ENCODE data around the gene FAM43B. TPM values are rescaled to one million over a fixed set of nuclear protein-coding genes. Genes with fewer than 3 reads are reported as not detected.

Gene FAM43B
- total RNA-seq, 2 experiments from 2014 or later, result not detected

GRCh38 chr1:20586953-20587660, 34.7 kb downstream of the FAM43B start:
- Mint-ChIP-seq H3K36me3 (ENCODE audit: low read depth) (no peaks in the 10 kb centered on the region), H3K27me3 (ENCODE audit: low read depth) (peaks cover 52% of the 10 kb centered on the region), H3K27ac (no peak overlapping the region), H3K4me1 (ENCODE audit: low read depth) (peaks cover 9% of the 10 kb centered on the region), H3K9me3 (no peaks in the 10 kb centered on the region), H3K4me3 (no peak overlapping the region)
- no peak for DNase-seq
- intact Hi-C loops (cut with micrococcal nuclease), result no loop called here
- CTCF ChIA-PET, result no interaction called here

GRCh38 chr1:20587661-20588053, 35.3 kb downstream of the FAM43B start:
- CTCF ChIA-PET, result no interaction called here
- Mint-ChIP-seq H3K27me3 (ENCODE audit: low read depth) (peaks cover 56% of the 10 kb centered on the region), H3K4me3 (no peak overlapping the region), H3K27ac (no peak overlapping the region), H3K9me3 (no peaks in the 10 kb centered on the region), H3K36me3 (ENCODE audit: low read depth) (no peaks in the 10 kb centered on the region), H3K4me1 (ENCODE audit: low read depth) (peaks cover 9% of the 10 kb centered on the region)
- DNase-seq, result no peak
- intact Hi-C loops (cut with micrococcal nuclease), result no loop called here

DNA sequence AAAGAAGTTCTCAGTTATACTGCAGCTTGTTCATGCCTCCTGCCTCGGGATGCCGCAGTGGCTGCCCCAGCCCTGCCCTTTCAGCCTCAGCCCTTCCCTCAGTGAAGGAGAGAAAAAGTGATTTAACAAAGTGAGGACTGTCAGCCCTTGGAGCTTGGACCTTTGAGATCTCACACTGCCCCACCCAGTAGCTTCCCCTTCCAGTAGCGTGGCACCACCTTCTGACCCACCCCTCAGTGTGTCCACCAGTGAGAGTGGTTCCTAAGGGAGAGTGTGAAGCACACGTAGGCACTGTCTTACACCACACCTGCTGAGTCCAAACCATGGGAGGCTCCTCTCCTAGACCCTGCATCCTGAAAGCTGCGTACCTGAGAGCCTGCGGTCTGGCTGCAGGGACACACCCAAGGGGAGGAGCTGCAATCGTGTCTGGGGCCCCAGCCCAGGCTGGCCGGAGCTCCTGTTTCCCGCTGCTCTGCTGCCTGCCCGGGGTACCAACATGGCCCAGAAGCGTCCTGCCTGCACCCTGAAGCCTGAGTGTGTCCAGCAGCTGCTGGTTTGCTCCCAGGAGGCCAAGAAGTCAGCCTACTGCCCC, 36.4 kb downstream of the FAM43B start, which contains the start of gene CDA:
TSS of gene CDA (plus strand) at position 464 of the 592 bp plus-strand sequence. CDS start at position 497, 33 bp downstream.
- H3K27me3 Mint-ChIP-seq (ENCODE audit: low read depth), result peaks cover 60% of the 10 kb centered on the region
- no peaks in the 10 kb centered on the region for H3K9me3 Mint-ChIP-seq
- H3K4me3 Mint-ChIP-seq, result no peak within 1 kb of the TSS
- CTCF ChIA-PET, result no interaction called here
- no peak within 1 kb of the TSS for H3K27ac Mint-ChIP-seq
- H3K4me1 Mint-ChIP-seq (ENCODE audit: low read depth), result peaks cover 9% of the 10 kb centered on the region
- intact Hi-C loops (cut with micrococcal nuclease), result no loop called here
- no peak for DNase-seq
- H3K36me3 Mint-ChIP-seq (ENCODE audit: low read depth), result no peaks in the 10 kb centered on the region

- H3K4me1 Mint-ChIP-seq (ENCODE audit: low read depth), result peaks cover 9% of the 10 kb centered on the region
- no peaks in the 10 kb centered on the region for H3K36me3 Mint-ChIP-seq (ENCODE audit: low read depth)
- no peak overlapping the region for H3K4me3 Mint-ChIP-seq
- DNase-seq, result no peak
- CTCF ChIA-PET, result interaction anchor here (0.6 kb wide), 2 partner anchors 167 to 629 kb away, joined by 3 read pairs; no protein-coding TSS in a partner anchor
- no peak overlapping the region for H3K27ac Mint-ChIP-seq
- H3K9me3 Mint-ChIP-seq, result no peaks in the 10 kb centered on the region
- peaks cover 56% of the 10 kb centered on the region for H3K27me3 Mint-ChIP-seq (ENCODE audit: low read depth)
- intact Hi-C loops (cut with micrococcal nuclease), result no loop called here
These were observed 37.2 kb downstream of the FAM43B start for GRCh38 chr1:20589331-20590278.

DNA sequence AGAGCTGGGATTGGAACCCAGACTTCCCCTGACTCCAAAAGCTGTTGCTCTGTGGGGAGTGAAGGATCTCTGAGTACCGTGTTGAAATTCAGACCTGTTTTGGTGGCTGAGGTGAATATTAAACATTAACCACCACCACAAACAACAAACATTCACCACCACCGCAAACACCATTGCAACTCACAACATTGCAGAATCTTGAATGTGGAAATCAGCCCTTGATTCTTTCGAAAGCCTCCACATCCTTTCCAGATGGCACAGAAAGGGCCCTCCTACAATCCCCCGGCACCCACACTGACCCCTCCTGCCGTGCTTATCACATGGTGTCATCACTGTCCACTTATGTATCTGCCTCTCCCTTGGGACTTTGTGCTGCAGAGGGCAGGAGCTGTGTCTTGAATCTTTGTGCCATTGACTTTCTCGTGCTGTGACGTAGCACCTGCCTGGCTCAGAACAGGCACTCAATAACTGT, 38.0 kb downstream of the FAM43B start:
- CTCF ChIA-PET, result interaction anchor here (0.6 kb wide), 1 partner anchor 166 kb away, joined by 3 read pairs; no protein-coding TSS in a partner anchor
- intact Hi-C loops (cut with micrococcal nuclease), result no loop called here
- no peak for DNase-seq
- H3K4me1 Mint-ChIP-seq (ENCODE audit: low read depth), result peaks cover 9% of the 10 kb centered on the region
- no peak overlapping the region for H3K4me3 Mint-ChIP-seq
- H3K9me3 Mint-ChIP-seq, result no peaks in the 10 kb centered on the region
- H3K27ac Mint-ChIP-seq, result no peak overlapping the region
- peaks cover 51% of the 10 kb centered on the region for H3K27me3 Mint-ChIP-seq (ENCODE audit: low read depth)
- no peaks in the 10 kb centered on the region for H3K36me3 Mint-ChIP-seq (ENCODE audit: low read depth)

DNA sequence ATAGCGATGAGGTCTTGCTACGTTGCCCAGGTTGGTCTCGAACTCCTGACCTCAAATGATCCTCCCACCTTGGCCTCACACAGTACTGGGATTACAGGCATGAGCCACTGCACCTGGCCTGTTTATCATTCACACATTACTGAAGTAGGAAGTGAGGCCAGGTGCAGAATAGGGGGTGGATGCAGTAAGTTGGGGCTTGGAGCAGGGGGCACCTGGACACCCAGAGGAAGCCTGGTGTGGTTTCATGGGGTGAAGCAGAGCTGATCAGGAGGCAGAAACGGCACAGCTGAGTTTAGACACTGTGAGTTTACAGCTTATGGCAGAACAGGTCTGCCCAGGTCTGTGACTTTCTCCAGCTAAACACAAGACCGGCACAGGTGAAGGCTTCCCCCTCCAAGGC, 41.4 kb downstream of the FAM43B start:
- CTCF ChIA-PET, result interaction anchor here (1.1 to 1.4 kb wide), 3 partner anchors 19 to 29 kb away, joined by 3 to 6 read pairs (median 4); no protein-coding TSS in a partner anchor
- Mint-ChIP-seq H3K9me3 (no peaks in the 10 kb centered on the region), H3K4me1 (ENCODE audit: low read depth) (peaks cover 6% of the 10 kb centered on the region), H3K27ac (no peak overlapping the region), H3K4me3 (no peak overlapping the region), H3K27me3 (ENCODE audit: low read depth) (peaks cover 34% of the 10 kb centered on the region), H3K36me3 (ENCODE audit: low read depth) (no peaks in the 10 kb centered on the region)
- intact Hi-C loops (cut with micrococcal nuclease), result no loop called here
- DNase-seq, result no peak

GRCh38 chr1:20594746-20595145, 42.4 kb downstream of the FAM43B start:
- H3K4me1 Mint-ChIP-seq (ENCODE audit: low read depth), result no peaks in the 10 kb centered on the region
- H3K9me3 Mint-ChIP-seq, result no peaks in the 10 kb centered on the region
- CTCF ChIA-PET, result interaction anchor here (1.1 to 1.4 kb wide), 2 partner anchors 20 to 30 kb away, joined by 3 to 6 read pairs; no protein-coding TSS in a partner anchor
- no peak overlapping the region for H3K4me3 Mint-ChIP-seq
- H3K27me3 Mint-ChIP-seq (ENCODE audit: low read depth), result peaks cover 24% of the 10 kb centered on the region
- H3K36me3 Mint-ChIP-seq (ENCODE audit: low read depth), result no peaks in the 10 kb centered on the region
- DNase-seq, result no peak
- intact Hi-C loops (cut with micrococcal nuclease), result no loop called here
- no peak overlapping the region for H3K27ac Mint-ChIP-seq

- no peaks in the 10 kb centered on the region for H3K9me3 Mint-ChIP-seq
- no peak overlapping the region for H3K4me3 Mint-ChIP-seq
- DNase-seq, result no peak
- H3K27ac Mint-ChIP-seq, result no peak overlapping the region
- no peaks in the 10 kb centered on the region for H3K4me1 Mint-ChIP-seq (ENCODE audit: low read depth)
- no peaks in the 10 kb centered on the region for H3K36me3 Mint-ChIP-seq (ENCODE audit: low read depth)
- CTCF ChIA-PET, result no interaction called here
- peaks cover 13% of the 10 kb centered on the region for H3K27me3 Mint-ChIP-seq (ENCODE audit: low read depth)
- intact Hi-C loops (cut with micrococcal nuclease), result no loop called here
These were observed 43.7 kb downstream of the FAM43B start for GRCh38 chr1:20596106-20596505.

GRCh38 chr1:20597650-20598049, 45.3 kb downstream of the FAM43B start:
- Mint-ChIP-seq H3K4me3 (no peak overlapping the region), H3K27me3 (ENCODE audit: low read depth) (peaks cover 4% of the 10 kb centered on the region)
- CTCF ChIA-PET, result no interaction called here

DNA sequence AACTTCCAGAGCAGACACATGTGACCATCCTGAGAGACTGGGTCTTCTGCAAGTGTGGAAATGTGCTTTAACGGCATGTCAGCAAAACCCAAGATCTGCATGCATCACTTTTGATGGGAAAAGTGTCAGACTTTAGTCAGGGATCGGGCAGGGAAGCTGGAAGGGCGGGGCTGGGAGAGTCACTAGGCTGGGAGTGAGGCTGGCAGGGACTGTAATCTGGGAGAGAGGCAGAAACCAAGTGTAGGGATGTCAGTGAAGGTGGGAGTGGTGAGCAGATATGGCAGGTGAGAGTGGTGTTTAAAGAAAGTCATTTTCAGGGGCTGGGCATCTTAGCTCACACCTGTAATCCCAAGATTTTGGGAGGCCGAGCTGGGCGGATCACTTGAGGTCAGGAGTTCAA, 47.8 kb downstream of the FAM43B start:
- CTCF ChIA-PET, result no interaction called here

More at GRCh38 chr1:20597650-20598049, 45.3 kb downstream of the FAM43B start:
- intact Hi-C loops (cut with micrococcal nuclease), result no loop called here
- DNase-seq, result no peak
- Mint-ChIP-seq H3K9me3 (no peaks in the 10 kb centered on the region), H3K36me3 (ENCODE audit: low read depth) (no peaks in the 10 kb centered on the region), H3K27ac (no peak overlapping the region), H3K4me1 (ENCODE audit: low read depth) (no peaks in the 10 kb centered on the region)

GRCh38 chr1:20601129-20601825, 48.9 kb downstream of the FAM43B start:
- Mint-ChIP-seq H3K27me3 (ENCODE audit: low read depth) (no peaks in the 10 kb centered on the region), H3K4me1 (ENCODE audit: low read depth) (no peaks in the 10 kb centered on the region), H3K27ac (no peak overlapping the region), H3K36me3 (ENCODE audit: low read depth) (no peaks in the 10 kb centered on the region), H3K4me3 (no peak overlapping the region), H3K9me3 (no peaks in the 10 kb centered on the region)
- DNase-seq, result no peak
- intact Hi-C loops (cut with micrococcal nuclease), result no loop called here
- CTCF ChIA-PET, result no interaction called here

More for the DNA sequence above, 47.8 kb downstream of the FAM43B start:
- no peaks in the 10 kb centered on the region for H3K4me1 Mint-ChIP-seq (ENCODE audit: low read depth)
- no peak for DNase-seq
- intact Hi-C loops (cut with micrococcal nuclease), result no loop called here
- H3K36me3 Mint-ChIP-seq (ENCODE audit: low read depth), result no peaks in the 10 kb centered on the region
- no peaks in the 10 kb centered on the region for H3K9me3 Mint-ChIP-seq
- no peaks in the 10 kb centered on the region for H3K27me3 Mint-ChIP-seq (ENCODE audit: low read depth)
- H3K4me3 Mint-ChIP-seq, result no peak overlapping the region
- H3K27ac Mint-ChIP-seq, result no peak overlapping the region

Data from activated naive CD4-positive, alpha-beta T cell treated with anti-CD3 and anti-CD28 coated beads for 36 hours (primary cell).